ENCODE results near the gene TFCP2L1.

DNA sequence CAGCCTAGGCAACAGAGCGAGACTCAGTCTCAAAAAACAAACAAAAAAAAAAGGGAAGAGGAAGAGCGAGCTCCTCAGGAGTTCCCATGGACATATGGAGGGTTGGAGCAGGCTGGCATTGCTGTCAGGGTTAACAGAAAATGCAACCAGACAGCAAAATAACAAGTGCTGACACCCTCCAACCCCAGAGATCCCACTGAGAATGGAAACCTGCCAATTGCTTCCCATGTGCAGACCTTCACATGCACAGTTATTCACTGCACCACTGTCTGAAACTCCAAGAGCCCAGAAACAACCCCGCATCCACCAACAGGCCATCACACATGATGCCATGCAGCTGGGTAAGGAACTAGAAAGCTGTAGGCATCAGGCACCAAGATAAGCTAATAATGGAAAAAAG lies 43.5 kb downstream of the TFCP2L1 start:
- TF ChIP-seq ZNF384 (IDR thresholded peaks at IDR 0.05) (no peak), SP1 (IDR thresholded peaks at IDR 0.05) (no peak), LEF1 (IDR thresholded peaks at IDR 0.05; ENCODE audit: borderline replicate concordance) (no peak), BHLHE40 (IDR thresholded peaks at IDR 0.05; ENCODE audit: borderline replicate concordance) (no peak), FOXM1 (IDR thresholded peaks at IDR 0.05; ENCODE audit: borderline replicate concordance) (no peak), SUZ12 (IDR thresholded peaks at IDR 0.05) (no peak), HDGF (IDR thresholded peaks at IDR 0.05; ENCODE audit: borderline replicate concordance) (no peak), ARNT (IDR thresholded peaks at IDR 0.05) (no peak), ELF4 (IDR thresholded peaks at IDR 0.05) (no peak), FOXA1 (IDR thresholded peaks at IDR 0.05) (no peak), CTBP1 (IDR thresholded peaks at IDR 0.05; ENCODE audit: borderline replicate concordance) (no peak), NFRKB (IDR thresholded peaks at IDR 0.05) (no peak)
- TF ChIP-seq, protein P1, sequence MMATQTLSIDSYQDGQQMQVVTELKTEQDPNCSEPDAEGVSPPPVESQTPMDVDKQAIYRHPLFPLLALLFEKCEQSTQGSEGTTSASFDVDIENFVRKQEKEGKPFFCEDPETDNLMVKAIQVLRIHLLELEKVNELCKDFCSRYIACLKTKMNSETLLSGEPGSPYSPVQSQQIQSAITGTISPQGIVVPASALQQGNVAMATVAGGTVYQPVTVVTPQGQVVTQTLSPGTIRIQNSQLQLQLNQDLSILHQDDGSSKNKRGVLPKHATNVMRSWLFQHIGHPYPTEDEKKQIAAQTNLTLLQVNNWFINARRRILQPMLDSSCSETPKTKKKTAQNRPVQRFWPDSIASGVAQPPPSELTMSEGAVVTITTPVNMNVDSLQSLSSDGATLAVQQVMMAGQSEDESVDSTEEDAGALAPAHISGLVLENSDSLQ (IDR thresholded peaks at IDR 0.05), result no peak
